ENCODE results near the gene ARID1A.

Gene ARID1A

GRCh38 chr1:26827106-26827604, 131.3 kb downstream of the ARID1A start:
- Histone ChIP-seq H3K4me3 (ENCODE audit: low read depth, low read length) (peak overlapping the region; percentile 84), H4K91ac (ENCODE audit: low read depth, low read length) (peak overlapping the region; percentile 70), H3K79me2 (ENCODE audit: control insufficient read depth, insufficient read depth, low read length, poor library complexity) (peaks cover 9% of the 10 kb centered on the region), H3K27me3 (ENCODE audit: insufficient read depth, low read length) (no peaks in the 10 kb centered on the region), H4K12ac (ENCODE audit: low read depth, low read length) (peak overlapping the region; percentile 50), H3K36me3 (ENCODE audit: control insufficient read depth in 1 of 2, insufficient read depth in 2 of 2, low read length in 2 of 2) (peaks cover 7 to 17% of the 10 kb centered on the region in 2 experiments), H3K27ac (ENCODE audit: low read depth, low read length) (no peak overlapping the region), H3K9me3 (ENCODE audit: insufficient read depth, low read depth, low read length) (no peaks in the 10 kb centered on the region), H2AK5ac (ENCODE audit: low read length) (peak overlapping the region; percentile 90), H3K4ac (ENCODE audit: low read depth, low read length) (peak overlapping the region; percentile 84), H2BK5ac (ENCODE audit: low read depth, low read length, poor library complexity) (no peak overlapping the region), H3K14ac (ENCODE audit: low read length) (peak overlapping the region; percentile 72), H3K4me1 (ENCODE audit: control insufficient read depth in 1 of 2, insufficient read depth in 2 of 2, low read length in 2 of 2) (peaks cover 22 to 26% of the 10 kb centered on the region in 2 experiments), H3K23ac (ENCODE audit: low read length) (no peak overlapping the region), H4K8ac (ENCODE audit: low read depth, low read length) (peak overlapping the region; percentile 56), H2AFZ (ENCODE audit: insufficient read depth, low read length, poor library complexity) (peak overlapping the region; percentile 59), H2BK120ac (ENCODE audit: insufficient read depth, low read length, poor library complexity) (no peak overlapping the region), H3K18ac (ENCODE audit: low read length) (peak overlapping the region; percentile 92), H3K9ac (ENCODE audit: low read length) (peak overlapping the region; percentile 80), H3K79me1 (ENCODE audit: low read length) (peaks cover 10% of the 10 kb centered on the region), H3K4me2 (ENCODE audit: low read length) (peak overlapping the region; percentile 59), H2BK12ac (ENCODE audit: low read length) (no peak overlapping the region)
- no CpG with 5 or more reads among the region's 17 CpGs for WGBS (ENCODE audit: extremely low coverage, insufficient coverage, insufficient read length)
- DNase-seq = no peak

DNA sequence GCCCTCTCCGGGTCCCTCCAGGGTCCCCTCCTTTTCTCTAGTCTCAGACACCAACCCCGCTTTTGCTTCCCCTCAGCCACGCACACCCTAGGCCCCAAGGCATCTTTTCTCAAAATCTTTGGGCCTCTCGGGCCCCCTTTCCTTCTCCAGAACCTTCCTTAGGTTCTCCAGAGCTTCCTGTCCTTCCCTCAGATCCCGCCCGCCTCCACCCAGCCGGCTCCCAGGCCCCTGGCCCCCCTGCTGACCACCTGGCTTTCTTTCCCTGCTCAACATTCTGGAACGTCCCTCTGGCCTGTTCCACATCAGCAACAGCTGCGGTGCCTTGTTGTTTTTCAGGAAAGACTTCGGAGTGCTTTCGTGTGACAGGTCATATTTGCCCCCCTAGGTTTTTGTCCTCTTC, 131.8 kb downstream of the ARID1A start:
- H3K27ac ChIP-seq (ENCODE audit: low read depth, low read length) = no peak overlapping the region
- no peaks in the 10 kb centered on the region for H3K27me3 ChIP-seq (ENCODE audit: insufficient read depth, low read length)
- peaks cover 12 to 22% of the 10 kb centered on the region in 2 experiments for H3K36me3 ChIP-seq (ENCODE audit: control insufficient read depth in 1 of 2, insufficient read depth in 2 of 2, low read length in 2 of 2)
- no peak overlapping the region for H3K4me3 ChIP-seq (ENCODE audit: low read depth, low read length)
- no peaks in the 10 kb centered on the region for H3K9me3 ChIP-seq (ENCODE audit: insufficient read depth, low read depth, low read length)
- H3K23ac ChIP-seq (ENCODE audit: low read length) = no peak overlapping the region
- peak overlapping the region; percentile 84 for H3K4ac ChIP-seq (ENCODE audit: low read depth, low read length)
- no peak overlapping the region for H2BK120ac ChIP-seq (ENCODE audit: insufficient read depth, low read length, poor library complexity)
- H2BK5ac ChIP-seq (ENCODE audit: low read depth, low read length, poor library complexity) = no peak overlapping the region
- no CpG with 5 or more reads among the region's 11 CpGs for WGBS (ENCODE audit: extremely low coverage, insufficient coverage, insufficient read length)
- H3K14ac ChIP-seq (ENCODE audit: low read length) = no peak overlapping the region
- DNase-seq = no peak
- no peak overlapping the region for H2AK5ac ChIP-seq (ENCODE audit: low read length)
- H4K12ac ChIP-seq (ENCODE audit: low read depth, low read length) = no peak overlapping the region
- H4K8ac ChIP-seq (ENCODE audit: low read depth, low read length) = no peak overlapping the region
- H3K79me1 ChIP-seq (ENCODE audit: low read length) = peaks cover 10% of the 10 kb centered on the region
- peak overlapping the region; percentile 59 for H3K4me2 ChIP-seq (ENCODE audit: low read length)
- H2BK12ac ChIP-seq (ENCODE audit: low read length) = peak overlapping the region; percentile 11
- H3K18ac ChIP-seq (ENCODE audit: low read length) = peak overlapping the region; percentile 92
- H4K91ac ChIP-seq (ENCODE audit: low read depth, low read length) = no peak overlapping the region
- H2AFZ ChIP-seq (ENCODE audit: insufficient read depth, low read length, poor library complexity) = no peak overlapping the region
- H3K79me2 ChIP-seq (ENCODE audit: control insufficient read depth, insufficient read depth, low read length, poor library complexity) = peaks cover 9% of the 10 kb centered on the region
- no peak overlapping the region for H3K9ac ChIP-seq (ENCODE audit: low read length)
- H3K4me1 ChIP-seq (ENCODE audit: control insufficient read depth in 1 of 2, insufficient read depth in 2 of 2, low read length in 2 of 2) = peaks cover 22 to 26% of the 10 kb centered on the region in 2 experiments

DNA sequence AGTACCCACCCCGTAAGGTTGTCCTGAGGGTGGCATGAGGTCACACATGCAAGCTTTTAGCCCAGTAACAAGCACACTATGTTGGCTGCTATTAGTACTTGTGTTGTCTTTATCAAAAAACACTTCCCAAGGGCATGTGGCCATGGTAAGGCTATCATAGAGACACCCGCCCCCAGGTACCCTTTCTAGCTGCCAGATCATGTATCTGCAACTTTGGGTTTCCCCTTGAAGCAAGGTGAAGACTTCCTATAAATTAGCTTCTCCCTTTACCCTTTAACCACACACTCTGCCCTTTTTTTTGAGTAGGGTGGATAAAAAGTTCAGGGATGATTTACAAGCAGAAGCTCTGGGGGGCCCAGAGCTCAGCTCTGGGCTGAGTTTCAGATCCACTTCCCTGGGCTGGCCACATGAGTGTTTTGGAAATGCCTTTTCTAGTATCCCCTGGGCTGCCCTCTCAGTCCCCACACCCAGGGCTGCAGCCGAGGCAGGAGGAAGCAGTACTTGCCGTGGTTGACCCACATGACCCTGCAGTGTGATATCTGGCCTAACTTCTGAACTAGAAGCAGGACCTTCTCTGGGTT, 132.7 kb downstream of the ARID1A start:
- Histone ChIP-seq H4K12ac (ENCODE audit: low read depth, low read length) (no peak overlapping the region), H3K27me3 (ENCODE audit: insufficient read depth, low read length) (no peaks in the 10 kb centered on the region), H4K91ac (ENCODE audit: low read depth, low read length) (no peak overlapping the region), H3K36me3 (ENCODE audit: control insufficient read depth in 1 of 2, insufficient read depth in 2 of 2, low read length in 2 of 2) (peaks cover 17 to 29% of the 10 kb centered on the region in 2 experiments), H3K4me2 (ENCODE audit: low read length) (peak overlapping the region; percentile 14), H3K27ac (ENCODE audit: low read depth, low read length) (no peak overlapping the region), H4K8ac (ENCODE audit: low read depth, low read length) (no peak overlapping the region), H3K79me1 (ENCODE audit: low read length) (peaks cover 10% of the 10 kb centered on the region), H2BK120ac (ENCODE audit: insufficient read depth, low read length, poor library complexity) (no peak overlapping the region), H3K79me2 (ENCODE audit: control insufficient read depth, insufficient read depth, low read length, poor library complexity) (peaks cover 9% of the 10 kb centered on the region), H2AK5ac (ENCODE audit: low read length) (no peak overlapping the region), H2BK12ac (ENCODE audit: low read length) (no peak overlapping the region), H3K4me1 (ENCODE audit: control insufficient read depth in 1 of 2, insufficient read depth in 2 of 2, low read length in 2 of 2) (peaks cover 22 to 26% of the 10 kb centered on the region in 2 experiments), H3K14ac (ENCODE audit: low read length) (no peak overlapping the region), H2BK5ac (ENCODE audit: low read depth, low read length, poor library complexity) (no peak overlapping the region), H3K9me3 (ENCODE audit: insufficient read depth, low read depth, low read length) (no peaks in the 10 kb centered on the region), H2AFZ (ENCODE audit: insufficient read depth, low read length, poor library complexity) (no peak overlapping the region), H3K23ac (ENCODE audit: low read length) (no peak overlapping the region), H3K4ac (ENCODE audit: low read depth, low read length) (peak overlapping the region; percentile 30), H3K4me3 (ENCODE audit: low read depth, low read length) (no peak overlapping the region), H3K18ac (ENCODE audit: low read length) (no peak overlapping the region), H3K9ac (ENCODE audit: low read length) (no peak overlapping the region)
- DNase-seq = peak in 1 of 2 donors; percentile 15
- no CpG with 5 or more reads among the region's 4 CpGs for WGBS (ENCODE audit: extremely low coverage, insufficient coverage, insufficient read length)

GRCh38 chr1:26829184-26829911, 133.5 kb downstream of the ARID1A start:
- H3K27ac ChIP-seq (ENCODE audit: low read depth, low read length) = no peak overlapping the region
- no peak overlapping the region for H2BK12ac ChIP-seq (ENCODE audit: low read length)
- peaks cover 25 to 37% of the 10 kb centered on the region in 2 experiments for H3K36me3 ChIP-seq (ENCODE audit: control insufficient read depth in 1 of 2, insufficient read depth in 2 of 2, low read length in 2 of 2)
- no peak overlapping the region for H3K23ac ChIP-seq (ENCODE audit: low read length)
- no peak overlapping the region for H4K12ac ChIP-seq (ENCODE audit: low read depth, low read length)
- H2AFZ ChIP-seq (ENCODE audit: insufficient read depth, low read length, poor library complexity) = no peak overlapping the region
- H3K9ac ChIP-seq (ENCODE audit: low read length) = no peak overlapping the region
- peaks cover 22 to 24% of the 10 kb centered on the region in 2 experiments for H3K4me1 ChIP-seq (ENCODE audit: control insufficient read depth in 1 of 2, insufficient read depth in 2 of 2, low read length in 2 of 2)
- peaks cover 10% of the 10 kb centered on the region for H3K79me1 ChIP-seq (ENCODE audit: low read length)
- H4K8ac ChIP-seq (ENCODE audit: low read depth, low read length) = no peak overlapping the region
- H3K79me2 ChIP-seq (ENCODE audit: control insufficient read depth, insufficient read depth, low read length, poor library complexity) = peaks cover 9% of the 10 kb centered on the region
- H3K4me3 ChIP-seq (ENCODE audit: low read depth, low read length) = no peak overlapping the region
- no peak overlapping the region for H4K91ac ChIP-seq (ENCODE audit: low read depth, low read length)
- no peak overlapping the region for H3K18ac ChIP-seq (ENCODE audit: low read length)
- no peak overlapping the region for H2AK5ac ChIP-seq (ENCODE audit: low read length)
- no peak overlapping the region for H2BK120ac ChIP-seq (ENCODE audit: insufficient read depth, low read length, poor library complexity)
- no peaks in the 10 kb centered on the region for H3K9me3 ChIP-seq (ENCODE audit: insufficient read depth, low read depth, low read length)
- no CpG with 5 or more reads among the region's 6 CpGs for WGBS (ENCODE audit: extremely low coverage, insufficient coverage, insufficient read length)
- no peaks in the 10 kb centered on the region for H3K27me3 ChIP-seq (ENCODE audit: insufficient read depth, low read length)
- no peak for DNase-seq
- H3K4me2 ChIP-seq (ENCODE audit: low read length) = no peak overlapping the region
- no peak overlapping the region for H3K14ac ChIP-seq (ENCODE audit: low read length)
- no peak overlapping the region for H2BK5ac ChIP-seq (ENCODE audit: low read depth, low read length, poor library complexity)
- H3K4ac ChIP-seq (ENCODE audit: low read depth, low read length) = no peak overlapping the region

Measured in trophoblast cell (in vitro differentiated cells and primary cell).